Activated CD8-positive, alpha-beta memory T cell treated with anti-CD3 and anti-CD28 coated beads, Interleukin-2, amount 50 U/mL, for 4 hours (primary cell): ENCODE results near the gene DAPP1.
"Not testable (repeated sequence)": the region's sequence is repeated elsewhere in the genome, so short reads cannot be mapped to it uniquely, and the experiment has no call there.

Experiments
- DNase-seq: peaks from one replicate; pipeline ENCODE4 v3.0.0-alpha.2; 2020

The DAPP1 gene

DNA sequence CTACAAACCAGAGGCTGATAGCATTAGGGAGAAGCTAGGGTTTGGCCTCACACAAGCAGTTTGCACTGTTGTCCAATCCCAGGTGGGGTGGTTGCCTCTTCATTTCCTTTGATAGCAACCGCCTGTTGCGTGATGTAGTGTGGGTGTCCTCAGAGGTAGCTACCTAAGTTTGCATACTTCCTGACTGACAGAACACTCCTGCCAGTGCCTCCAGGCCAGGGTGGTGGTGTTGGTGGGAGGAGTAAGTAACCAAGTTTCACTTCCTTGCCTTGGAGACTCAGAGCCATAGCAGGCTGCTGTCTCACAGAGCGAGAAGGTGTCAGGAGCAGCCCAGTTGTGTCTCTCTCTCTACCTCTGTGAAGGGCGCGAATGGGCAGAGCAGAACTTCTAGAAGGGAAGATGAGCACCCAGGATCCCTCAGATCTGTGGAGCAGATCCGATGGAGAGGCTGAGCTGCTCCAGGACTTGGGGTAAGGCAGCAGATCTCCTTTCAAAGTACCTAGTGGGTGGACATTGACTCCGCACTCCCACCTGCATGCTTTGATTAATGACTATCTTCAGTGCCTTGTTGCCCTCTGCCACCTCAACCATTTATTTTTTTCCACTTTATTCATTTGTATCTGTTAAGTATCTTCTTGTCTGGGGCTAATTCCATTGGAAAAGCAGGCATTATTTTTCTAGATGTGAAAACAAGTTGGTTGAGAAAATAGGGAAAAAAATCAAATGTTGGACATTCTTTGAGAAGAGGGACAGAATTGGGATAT, at the start of gene DAPP1:
Gene DAPP1 (plus strand): TSS at position 283 of the 764 bp plus-strand sequence. CDS start 87 bp downstream, at position 370.
- DNase-seq: peak; percentile 55

DNA sequence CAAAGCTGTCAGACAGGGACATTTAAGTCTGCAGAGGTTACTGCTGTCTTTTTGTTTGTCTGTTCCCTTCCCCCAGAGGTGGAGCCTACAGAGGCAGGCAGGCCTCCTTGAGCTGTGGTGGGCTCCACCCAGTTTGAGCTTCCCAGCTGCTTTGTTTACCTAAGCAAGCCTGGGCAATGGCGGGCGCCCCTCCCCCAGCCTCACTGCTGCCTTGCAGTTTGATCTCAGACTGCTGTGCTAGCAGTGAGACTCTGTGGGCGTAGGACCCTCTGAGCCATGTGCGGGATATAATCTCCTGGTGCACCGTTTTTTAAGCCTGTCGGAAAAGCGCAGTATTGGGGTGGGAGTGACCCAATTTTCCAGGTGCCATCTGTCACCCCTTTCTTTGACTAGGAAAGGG, 45.8 kb upstream of the DAPP1 start:
- DNase-seq: not testable (repeated sequence)

DNA sequence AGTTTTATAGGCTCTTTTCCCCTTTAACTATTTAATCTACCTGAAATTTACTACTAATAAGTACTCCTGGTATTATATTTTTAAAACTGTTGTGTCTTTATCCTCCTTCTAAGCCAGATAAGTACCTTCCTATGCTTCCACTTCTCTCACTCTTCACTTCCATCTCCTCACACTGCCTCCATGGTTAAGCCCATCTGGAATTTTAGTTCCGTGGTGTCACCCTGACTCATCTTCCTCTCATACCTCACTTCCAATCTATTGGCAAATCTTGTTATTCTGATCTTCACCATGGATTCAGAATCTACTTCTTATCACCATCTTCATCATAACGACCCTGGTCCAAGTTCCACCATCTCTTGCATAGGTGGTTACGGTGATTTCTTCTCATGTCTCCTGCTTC, 32.7 kb upstream of the DAPP1 start:
- DNase-seq: no peak

DNA sequence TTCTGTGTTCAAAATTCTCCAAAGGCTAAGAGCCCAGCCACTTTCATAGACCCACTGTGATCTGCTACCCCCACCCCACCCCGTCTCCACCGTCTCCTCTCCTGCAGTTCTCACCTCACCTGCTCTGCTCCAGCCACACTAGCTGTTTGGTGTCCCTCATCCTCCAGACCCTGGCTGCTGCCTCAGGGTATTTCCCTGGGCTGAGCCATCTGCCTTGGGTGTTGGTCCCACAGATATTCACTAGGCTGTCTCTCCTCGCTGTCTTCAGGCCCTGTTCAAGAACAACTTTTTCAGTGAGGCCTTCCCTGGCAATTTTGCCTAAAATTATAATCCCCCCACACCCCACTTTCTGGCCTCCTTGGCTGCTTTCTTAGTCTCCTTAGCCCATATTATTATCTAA, 31.8 kb upstream of the DAPP1 start:
- no peak for DNase-seq

GRCh38 chr4:99790796-99791617, 25.6 kb upstream of the DAPP1 start:
- DNase-seq: no peak

DNA sequence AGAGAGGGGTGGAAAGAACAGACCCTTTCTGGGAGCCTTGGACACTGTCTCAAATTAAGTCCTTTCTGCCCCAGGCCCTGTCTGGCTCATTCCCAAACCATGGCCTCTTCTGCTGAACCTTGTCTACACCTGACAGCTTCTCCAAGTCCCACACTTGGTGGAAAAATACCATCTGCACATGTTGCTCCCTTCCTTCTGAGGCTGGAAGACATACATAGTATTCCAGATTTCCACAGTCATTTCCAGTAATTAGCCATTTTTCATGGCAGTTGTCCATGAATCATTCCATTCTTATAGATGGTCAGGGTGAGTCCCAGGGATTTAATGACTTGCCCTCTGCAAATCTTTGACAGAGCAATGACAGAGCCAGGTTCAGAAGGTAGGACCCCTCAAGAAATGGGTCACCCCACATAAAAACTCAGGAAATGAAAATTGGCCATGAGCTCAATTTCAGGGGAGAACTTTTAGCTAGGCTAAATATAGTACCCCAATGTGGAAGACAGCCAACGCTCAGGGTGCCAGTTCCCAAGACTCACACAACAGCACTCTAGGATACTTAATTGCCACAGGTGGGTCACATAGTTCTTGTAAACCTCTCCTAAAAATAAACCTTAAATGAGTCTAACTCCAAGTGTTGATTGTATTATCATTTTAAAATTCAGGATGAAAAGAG, 16.2 kb upstream of the DAPP1 start:
- no peak for DNase-seq

GRCh38 chr4:99801005-99801699, 15.5 kb upstream of the DAPP1 start:
- no peak for DNase-seq

- DNase-seq: no peak
These were observed 13.0 kb upstream of the DAPP1 start for GRCh38 chr4:99803566-99804101.

GRCh38 chr4:99806545-99806944, 10.1 kb upstream of the DAPP1 start:
- DNase-seq: no peak

- no peak for DNase-seq
These were observed 9.0 kb upstream of the DAPP1 start for GRCh38 chr4:99807666-99808065.

GRCh38 chr4:99808260-99808857, 8.3 kb upstream of the DAPP1 start:
- DNase-seq: peak; percentile 68

DNA sequence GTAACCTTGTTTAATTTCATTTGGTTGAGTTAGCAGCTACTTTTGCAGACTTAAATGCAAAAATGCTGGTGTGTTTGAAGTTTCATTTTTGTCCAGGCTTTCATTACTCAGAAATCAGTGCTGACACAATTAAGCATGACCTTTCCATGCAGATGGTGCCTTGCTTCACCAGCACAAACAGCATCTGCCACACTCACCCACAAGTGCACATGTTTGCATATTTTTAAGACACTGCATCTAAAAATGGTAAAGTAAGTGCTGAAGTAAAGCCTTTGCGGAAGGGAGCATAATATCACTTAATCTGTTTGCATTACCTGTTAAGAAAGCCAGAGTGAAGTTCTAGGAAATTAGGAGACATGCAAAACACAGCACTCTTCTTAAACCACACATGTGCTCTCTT, 7.3 kb upstream of the DAPP1 start:
- DNase-seq: no peak

- no peak for DNase-seq
These were observed 6.1 kb upstream of the DAPP1 start for GRCh38 chr4:99810536-99810935.

- no peak for DNase-seq
These were observed 5.5 kb upstream of the DAPP1 start for GRCh38 chr4:99811117-99811516.

- peak; percentile 29 for DNase-seq
These were observed 4.8 kb upstream of the DAPP1 start for GRCh38 chr4:99811850-99812249.

DNA sequence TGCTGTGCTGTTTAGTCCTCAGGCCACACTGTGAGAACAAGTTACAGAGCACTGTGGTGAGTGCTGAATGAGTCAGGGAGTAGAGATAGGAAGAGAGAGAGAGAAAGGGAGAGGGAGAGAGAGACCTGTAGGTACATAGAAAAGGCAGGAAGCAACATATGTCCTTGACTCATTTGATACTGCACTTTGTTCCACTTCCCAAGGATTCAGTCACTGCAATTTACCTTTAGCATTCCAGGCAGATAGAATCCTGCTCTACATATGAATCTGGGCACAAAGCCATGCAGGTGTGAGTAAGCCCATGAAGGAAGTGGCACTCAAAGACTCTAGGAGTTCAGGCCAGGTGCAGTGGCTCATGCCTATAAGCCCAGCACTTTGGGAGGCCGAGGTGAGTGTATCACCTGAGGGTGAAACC, 1.0 kb upstream of the DAPP1 start:
- no peak for DNase-seq

DNA sequence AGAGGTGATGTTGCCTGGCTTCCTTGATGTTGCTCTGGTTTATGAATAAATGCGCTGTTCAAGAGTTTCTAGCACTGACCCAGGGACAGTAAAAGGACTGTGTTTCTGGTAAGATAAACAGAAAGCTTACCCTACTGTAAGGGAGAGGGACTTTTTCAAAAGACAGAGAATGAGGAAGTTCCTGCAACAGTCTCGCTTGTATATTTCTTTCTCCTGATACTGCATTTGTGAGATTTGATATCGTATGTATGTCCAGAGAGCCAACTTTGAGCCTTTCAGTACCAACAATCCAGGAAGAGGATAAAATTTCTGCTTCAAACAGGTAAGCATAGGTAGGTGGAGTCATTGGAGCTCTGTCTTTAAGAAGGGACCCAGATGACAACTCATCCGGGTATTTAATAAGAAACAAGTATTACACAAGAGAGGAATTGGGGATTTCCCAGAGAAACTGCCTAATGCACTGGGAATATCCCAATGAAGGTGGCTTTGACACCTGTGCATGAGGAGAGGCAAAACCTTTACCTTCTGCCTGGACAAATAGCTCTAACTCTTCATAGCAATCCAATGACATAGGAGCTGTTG, 773 bp downstream of the DAPP1 start:
- no peak for DNase-seq

GRCh38 chr4:99818661-99819060, 2.0 kb downstream of the DAPP1 start:
- no peak for DNase-seq

DNA sequence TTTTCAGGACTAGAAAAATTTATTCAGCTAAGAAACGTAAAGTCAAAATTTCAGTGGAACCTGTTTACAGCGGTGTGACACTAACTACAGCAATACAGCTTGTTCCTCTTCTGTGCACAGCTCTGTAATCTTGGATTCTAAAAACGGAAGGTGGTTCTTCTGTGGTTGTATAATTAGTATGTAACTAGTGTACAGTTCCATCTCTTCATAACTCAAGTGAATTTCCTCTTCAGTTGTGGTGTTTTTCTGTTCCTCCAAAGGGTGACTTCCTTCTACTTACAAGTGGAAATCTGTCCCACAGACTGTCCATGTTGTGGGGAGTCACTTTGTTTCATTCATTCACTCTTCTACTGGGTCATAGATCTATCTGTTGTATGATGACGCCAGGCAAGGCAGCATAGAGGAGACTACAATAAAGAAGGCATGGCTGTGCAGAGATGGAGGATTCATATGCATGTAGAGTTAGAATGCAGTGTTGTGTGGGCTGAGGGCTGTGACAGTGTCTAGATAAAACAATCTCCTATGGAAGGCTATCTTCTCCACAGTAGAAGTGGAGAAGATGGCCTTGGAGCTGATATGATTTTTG, 5.4 kb downstream of the DAPP1 start:
- DNase-seq: no peak

DNA sequence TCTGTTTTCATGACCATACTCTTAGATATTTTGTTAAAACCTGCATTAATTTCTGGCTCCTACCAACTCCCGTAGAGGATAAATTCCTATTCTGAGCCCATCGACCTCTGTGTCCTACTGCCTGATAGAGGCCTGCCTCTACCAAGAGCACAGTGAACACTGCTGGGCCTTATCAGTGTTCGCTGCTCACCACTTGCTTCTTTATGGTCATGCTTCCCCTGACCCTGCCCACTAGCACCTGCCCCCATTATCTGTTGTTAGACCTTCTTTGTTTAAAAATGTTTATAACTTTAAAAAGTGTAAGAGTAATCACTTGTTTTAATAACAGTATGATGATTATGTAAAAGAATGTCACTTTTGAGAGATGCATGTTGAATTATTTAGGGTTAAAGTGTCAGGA, 6.1 kb downstream of the DAPP1 start:
- DNase-seq: no peak

DNA sequence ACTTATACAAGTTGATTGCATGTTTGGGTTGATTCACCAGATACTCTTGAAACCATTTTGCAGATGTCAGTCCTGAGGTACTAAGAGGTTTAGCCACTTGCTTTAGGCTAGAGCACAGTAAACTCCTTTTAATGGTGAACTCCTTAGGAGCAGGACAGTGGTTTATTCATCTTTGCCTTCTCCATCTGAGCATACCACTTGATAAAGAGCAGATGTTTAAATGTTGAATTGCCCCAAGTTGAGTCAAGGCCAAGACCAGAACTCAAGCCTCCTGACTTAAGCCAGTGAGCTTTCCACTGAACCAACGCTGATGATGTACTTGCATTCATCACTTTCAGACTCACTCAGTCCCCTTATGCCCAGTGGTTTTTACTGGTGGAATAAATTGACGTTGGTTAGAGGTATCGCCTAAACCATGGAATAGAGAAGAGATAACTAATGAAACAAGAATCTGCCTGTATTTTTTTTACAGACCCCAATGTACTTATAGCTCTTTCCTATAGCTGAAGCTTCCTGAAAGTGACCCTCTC, 7.5 kb downstream of the DAPP1 start:
- no peak for DNase-seq
